NK-92 treated with Interleukin-12 subunit alpha and Interleukin-12 subunit beta, amount 100 ng/mL, for 24 hours (cell line): ENCODE measurements around the gene HOXC13.

Source experiments
- DNase-seq: peaks from one replicate; lab custom pipeline; 2025; lab: John Stamatoyannopoulos, UW

Gene HOXC13

GRCh38 chr12:53938326-53939140 lies at the start of gene HOXC13:
Gene HOXC13, plus strand, starts transcription at chr12:53938831. Its CDS starts 76 bp downstream, at chr12:53938907.
- no peak for DNase-seq

GRCh38 chr12:53890081-53890480 lies 48.5 kb upstream of the HOXC13 start:
- DNase-seq: no peak

GRCh38 chr12:53892762-53893395 lies 45.8 kb upstream of the HOXC13 start:
- no peak for DNase-seq

- DNase-seq: no peak
Measured at GRCh38 chr12:53899230-53899629, 39.4 kb upstream of the HOXC13 start.

GRCh38 chr12:53907103-53907502 lies 31.5 kb upstream of the HOXC13 start:
- no peak for DNase-seq

- DNase-seq: no peak
Measured at GRCh38 chr12:53916788-53917655, 21.6 kb upstream of the HOXC13 start.

- no peak for DNase-seq
Measured at GRCh38 chr12:53924521-53925405, 13.9 kb upstream of the HOXC13 start.

GRCh38 chr12:53927220-53928029 lies 11.2 kb upstream of the HOXC13 start:
- DNase-seq: no peak

GRCh38 chr12:53928054-53928835 lies 10.4 kb upstream of the HOXC13 start:
- DNase-seq: no peak

- no peak for DNase-seq
Measured at GRCh38 chr12:53929527-53929926, 9.1 kb upstream of the HOXC13 start.

GRCh38 chr12:53930591-53931255 lies 7.9 kb upstream of the HOXC13 start:
- no peak for DNase-seq

- DNase-seq: no peak
Measured at GRCh38 chr12:53931844-53932581, 6.6 kb upstream of the HOXC13 start.

- DNase-seq: no peak
Measured at GRCh38 chr12:53932915-53933314, 5.7 kb upstream of the HOXC13 start.

- no peak for DNase-seq
Measured at GRCh38 chr12:53935383-53936341, 3.0 kb upstream of the HOXC13 start.

- no peak for DNase-seq
Measured at GRCh38 chr12:53937099-53937498, 1.5 kb upstream of the HOXC13 start.

GRCh38 chr12:53937596-53938325 lies 870 bp upstream of the HOXC13 start:
- DNase-seq: no peak
